HFFc6 (cell line): ENCODE results near the gene CNN1. TPM values are rescaled to one million over a fixed set of nuclear protein-coding genes. Genes with fewer than 3 reads are reported as not detected.
"Not testable (repeated sequence)": the region's sequence is repeated elsewhere in the genome, so short reads cannot be mapped to it uniquely, and the experiment has no call there.

Experiments used
- DNase-seq: peaks from one replicate; pipeline ENCODE4 v3.0.0-alpha.2; 2018
- H3K27ac Mint-ChIP-seq: 2 replicates; pipeline ENCODE4 v1.8.0; 2020; ENCODE audit warnings: mild to moderate bottlenecking, mixed read lengths
- H3K27me3 Mint-ChIP-seq: 2 replicates; pipeline ENCODE4 v1.8.0; 2021; ENCODE audit warnings: mild to moderate bottlenecking, moderate library complexity, mixed read lengths; ENCODE audit not compliant: insufficient read depth
- H3K36me3 Mint-ChIP-seq: 2 replicates; pipeline ENCODE4 v1.8.0; 2021; ENCODE audit warnings: low read depth, mixed read lengths
- H3K4me1 Mint-ChIP-seq: 2 replicates; pipeline ENCODE4 v1.8.0; 2020; ENCODE audit warnings: low read depth, mixed read lengths
- H3K4me3 Mint-ChIP-seq: 2 replicates; pipeline ENCODE4 v1.8.0; 2020; ENCODE audit warnings: mild to moderate bottlenecking, moderate library complexity, mixed read lengths
- H3K9me3 Mint-ChIP-seq: 2 replicates; pipeline ENCODE4 v1.8.0; 2020; ENCODE audit warnings: mild to moderate bottlenecking, mixed read lengths
- CTCF ChIP-seq: fragments of 200-600 bp; sonication (generic); IDR thresholded peaks from 2 replicates; pipeline ENCODE4 v1.5.0; 2021; ENCODE audit warnings: antibody characterized with exemption, mild to moderate bottlenecking
- total RNA-seq, 6 experiments: library from RNA; stranded (reverse); fragmentation: NEBNext Ultra II Directional; extraction: Animal tissue kit (Norgen Biotek cat#: 25700); gene quantifications; 2 replicates in 1 of 6; 3 replicates in 5 of 6; pipeline ENCODE4 v1.2.3, GENCODE V29; 2021

The CNN1 gene
- total RNA-seq, 6 experiments from 2014 or later: 6.5 to 9.3 (median 8.0) TPM

GRCh38 chr19:11560404-11561051, 21.9 kb downstream of the CNN1 start:
- H3K9me3 Mint-ChIP-seq: no peaks in the 10 kb centered on the region
- peaks cover 13% of the 10 kb centered on the region for H3K36me3 Mint-ChIP-seq
- H3K4me3 Mint-ChIP-seq: peak overlapping the region; percentile 77
- peak overlapping the region; percentile 62 for H3K27ac Mint-ChIP-seq
- TF ChIP-seq CTCF: peak; percentile 90
- peak; percentile 68 for DNase-seq
- H3K4me1 Mint-ChIP-seq: peaks cover 30% of the 10 kb centered on the region
- H3K27me3 Mint-ChIP-seq: peaks cover 4% of the 10 kb centered on the region

- DNase-seq: no peak
- H3K27me3 Mint-ChIP-seq: peaks cover 2% of the 10 kb centered on the region; the same call in 1 of the 2 replicates
- TF ChIP-seq CTCF: no peak
- no peaks in the 10 kb centered on the region for H3K9me3 Mint-ChIP-seq
- H3K4me3 Mint-ChIP-seq: no peak overlapping the region
- peaks cover 22% of the 10 kb centered on the region for H3K4me1 Mint-ChIP-seq
- H3K36me3 Mint-ChIP-seq: no peaks in the 10 kb centered on the region
- no peak overlapping the region for H3K27ac Mint-ChIP-seq
These were observed 24.9 kb downstream of the CNN1 start for GRCh38 chr19:11563532-11563931.

- H3K36me3 Mint-ChIP-seq, H3K27me3 Mint-ChIP-seq, H3K4me3 Mint-ChIP-seq, DNase-seq, H3K9me3 Mint-ChIP-seq, H3K27ac Mint-ChIP-seq: not testable (repeated sequence)
- peaks cover 19% of the 10 kb centered on the region for H3K4me1 Mint-ChIP-seq
These were observed 25.6 kb downstream of the CNN1 start for GRCh38 chr19:11564082-11564807.

- not testable (repeated sequence) for H3K9me3 Mint-ChIP-seq, H3K4me3 Mint-ChIP-seq, DNase-seq, H3K27ac Mint-ChIP-seq, H3K36me3 Mint-ChIP-seq, H3K27me3 Mint-ChIP-seq
- peaks cover 10% of the 10 kb centered on the region for H3K4me1 Mint-ChIP-seq
These were observed 27.0 kb downstream of the CNN1 start for GRCh38 chr19:11565649-11565980.

GRCh38 chr19:11566164-11566563, 27.5 kb downstream of the CNN1 start:
- Mint-ChIP-seq H3K4me3 (no peak overlapping the region), H3K36me3 (no peaks in the 10 kb centered on the region), H3K4me1 (peaks cover 7% of the 10 kb centered on the region), H3K27ac (no peak overlapping the region), H3K27me3 (peaks cover 4% of the 10 kb centered on the region), H3K9me3 (no peaks in the 10 kb centered on the region)
- no peak for TF ChIP-seq CTCF
- DNase-seq: no peak

- Mint-ChIP-seq H3K36me3 (no peaks in the 10 kb centered on the region), H3K27me3 (peaks cover 6% of the 10 kb centered on the region), H3K4me3 (no peak overlapping the region), H3K27ac (no peak overlapping the region), H3K9me3 (no peaks in the 10 kb centered on the region), H3K4me1 (peaks cover 7% of the 10 kb centered on the region)
- no peak for DNase-seq
- no peak for TF ChIP-seq CTCF
These were observed 31.4 kb downstream of the CNN1 start for GRCh38 chr19:11570039-11570462.

GRCh38 chr19:11573354-11573753, 34.7 kb downstream of the CNN1 start:
- H3K27ac Mint-ChIP-seq, H3K9me3 Mint-ChIP-seq, H3K36me3 Mint-ChIP-seq, H3K4me1 Mint-ChIP-seq, H3K27me3 Mint-ChIP-seq, H3K4me3 Mint-ChIP-seq, DNase-seq: not testable (repeated sequence)

GRCh38 chr19:11573763-11574162, 35.1 kb downstream of the CNN1 start:
- not testable (repeated sequence) for H3K4me1 Mint-ChIP-seq, H3K27me3 Mint-ChIP-seq, H3K9me3 Mint-ChIP-seq, H3K27ac Mint-ChIP-seq, DNase-seq, H3K36me3 Mint-ChIP-seq, H3K4me3 Mint-ChIP-seq
